Measurements from ENCODE around the gene PPP6R3.

PPP6R3 gene

DNA sequence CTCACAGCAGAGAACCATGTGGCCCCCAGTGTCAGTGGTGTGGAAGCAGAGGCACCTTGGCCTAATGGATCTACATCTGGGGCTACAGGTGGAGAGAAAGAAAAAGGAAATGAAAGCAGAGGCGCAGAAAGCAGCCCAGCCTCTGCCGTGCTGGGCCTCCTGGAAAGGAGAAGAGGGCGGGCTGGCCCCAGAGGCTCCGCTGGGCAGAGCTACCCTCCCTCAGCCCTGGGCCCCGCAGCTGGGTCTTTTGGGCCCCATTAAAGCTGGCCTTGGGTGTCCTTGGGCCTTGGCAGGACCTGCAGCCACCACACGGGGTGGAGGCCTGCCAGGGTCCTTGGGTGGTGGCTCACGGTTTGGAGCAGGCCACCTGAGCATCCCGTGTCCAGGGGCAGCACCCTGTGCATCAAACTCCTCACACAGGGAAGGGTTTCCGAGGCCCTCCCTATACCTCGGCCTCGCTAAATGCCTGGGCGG is 192.2 kb downstream of the PPP6R3 start:
- TF ChIP-seq CTCF (IDR thresholded peaks at IDR 0.05; ENCODE audit: borderline replicate concordance, control extremely low read depth, extremely low read depth, insufficient read depth, missing control alignments) = no peak
- DNase-seq (ENCODE audit: low spot score) = no peak
- in situ Hi-C loops (cut with MboI; ENCODE audit: low sequenced_read_pairs, unreplicated experiment) = no loop called here

DNA sequence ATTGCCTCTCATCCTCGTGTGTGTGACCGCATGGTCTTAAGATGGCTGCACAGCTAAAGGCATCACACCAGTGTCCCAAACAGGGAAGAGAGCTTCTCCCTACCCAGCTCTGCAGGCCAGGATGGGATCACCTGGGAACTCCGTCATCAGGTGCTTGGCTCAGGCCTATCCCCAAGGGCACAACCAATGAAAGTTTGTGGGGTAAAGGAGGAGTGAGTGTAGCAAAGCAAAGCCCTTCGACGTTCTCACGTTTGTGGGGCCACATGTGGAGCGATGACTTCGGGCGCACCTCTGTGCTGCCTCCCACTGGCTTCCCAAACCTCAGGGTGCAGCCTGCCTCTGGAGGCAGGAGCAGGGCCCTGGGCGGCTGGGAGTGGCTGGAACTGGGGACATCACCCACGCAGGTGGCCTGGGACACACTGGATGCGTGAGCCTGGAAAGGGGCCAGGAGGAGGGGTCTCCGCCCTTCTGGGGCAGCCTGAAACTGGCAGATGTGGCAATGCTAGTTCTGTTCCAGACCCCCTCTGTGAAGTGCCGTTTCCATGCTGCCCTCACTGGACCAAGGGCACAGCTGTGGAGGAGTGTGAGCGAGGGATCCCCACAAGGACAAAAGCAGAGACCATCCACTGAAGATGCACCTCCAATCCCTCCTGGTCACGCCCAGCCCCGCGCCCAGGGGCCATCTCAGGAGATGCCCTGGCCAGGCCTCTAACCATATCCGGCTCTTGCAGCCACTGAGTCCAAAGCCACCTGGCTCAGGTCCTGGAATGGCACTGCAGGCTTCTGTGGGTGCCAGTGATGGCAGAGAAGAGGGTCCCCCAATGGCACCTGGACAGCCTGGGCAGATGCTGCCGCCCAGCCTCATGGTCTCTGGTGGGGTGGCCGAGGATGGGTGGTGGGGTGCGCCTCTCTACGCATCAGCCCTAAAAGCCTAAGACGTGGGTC is 193.2 kb downstream of the PPP6R3 start:
- in situ Hi-C loops (cut with MboI; ENCODE audit: low sequenced_read_pairs, unreplicated experiment) = no loop called here
- no peak for DNase-seq (ENCODE audit: low spot score)
- TF ChIP-seq CTCF (IDR thresholded peaks at IDR 0.05; ENCODE audit: borderline replicate concordance, control extremely low read depth, extremely low read depth, insufficient read depth, missing control alignments) = no peak

DNA sequence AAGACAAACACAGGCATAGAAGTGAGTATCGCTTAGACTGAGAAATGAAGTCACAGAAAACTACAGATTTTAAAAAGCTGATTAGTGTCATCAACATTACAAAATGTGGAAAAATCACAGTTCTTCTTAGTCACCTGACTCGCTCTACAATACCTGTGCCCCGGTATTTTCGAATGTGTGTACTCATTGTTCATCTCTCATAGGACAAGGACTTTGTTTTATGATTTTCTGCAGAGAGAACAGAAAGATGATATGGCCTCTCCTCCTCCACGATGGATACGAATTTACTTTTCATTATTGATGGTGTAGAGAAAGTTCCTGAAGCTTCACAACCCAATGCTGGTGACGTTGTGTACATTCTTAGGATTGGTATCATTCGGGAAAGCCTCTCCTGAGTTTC is 194.4 kb downstream of the PPP6R3 start:
- no peak for TF ChIP-seq CTCF (IDR thresholded peaks at IDR 0.05; ENCODE audit: borderline replicate concordance, control extremely low read depth, extremely low read depth, insufficient read depth, missing control alignments)
- DNase-seq (ENCODE audit: low spot score) = no peak
- in situ Hi-C loops (cut with MboI; ENCODE audit: low sequenced_read_pairs, unreplicated experiment) = no loop called here

DNA sequence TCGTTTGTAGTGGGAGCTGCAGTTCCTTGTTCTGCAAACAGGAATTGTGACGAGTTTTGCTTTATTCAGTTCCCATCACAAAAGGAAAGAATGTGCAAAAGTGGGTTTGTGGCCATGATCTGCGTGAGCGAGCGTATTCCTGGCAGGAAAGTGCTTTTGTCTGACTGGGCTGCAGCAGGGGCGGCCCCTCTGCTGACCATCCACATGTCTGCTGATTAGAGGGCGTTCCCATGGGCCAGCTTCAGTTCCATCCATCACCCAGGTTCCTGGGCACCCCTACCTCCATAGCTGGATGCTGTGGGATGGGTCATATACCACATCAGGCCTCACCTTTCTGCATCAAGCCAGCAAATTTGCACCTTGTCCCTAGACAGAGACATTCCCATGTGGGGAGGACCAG is 194.9 kb downstream of the PPP6R3 start:
- DNase-seq (ENCODE audit: low spot score) = no peak
- TF ChIP-seq CTCF (IDR thresholded peaks at IDR 0.05; ENCODE audit: borderline replicate concordance, control extremely low read depth, extremely low read depth, insufficient read depth, missing control alignments) = no peak
- in situ Hi-C loops (cut with MboI; ENCODE audit: low sequenced_read_pairs, unreplicated experiment) = no loop called here

DNA sequence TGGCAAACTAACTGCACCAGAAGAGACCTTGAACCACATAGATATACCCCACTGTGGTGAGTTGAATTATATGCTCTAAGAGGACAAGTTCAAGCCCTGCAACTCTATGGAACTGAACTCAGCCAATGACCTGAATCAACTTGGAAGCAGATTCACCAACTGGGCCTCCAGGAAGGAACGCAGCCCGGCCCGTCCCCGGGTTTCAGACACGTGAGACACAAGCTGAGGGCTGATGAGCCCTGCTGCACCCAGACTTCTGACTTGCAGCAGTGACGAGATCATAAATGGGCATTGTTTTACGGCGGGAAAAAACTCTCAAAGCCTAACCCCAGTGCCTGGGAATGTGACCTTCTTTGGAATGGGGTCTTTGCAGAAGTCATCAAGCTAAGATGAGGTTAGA is 195.3 kb downstream of the PPP6R3 start:
- in situ Hi-C loops (cut with MboI; ENCODE audit: low sequenced_read_pairs, unreplicated experiment) = no loop called here
- DNase-seq (ENCODE audit: low spot score) = no peak
- no peak for TF ChIP-seq CTCF (IDR thresholded peaks at IDR 0.05; ENCODE audit: borderline replicate concordance, control extremely low read depth, extremely low read depth, insufficient read depth, missing control alignments)

GRCh38 chr11:68657021-68657780 is 196.6 kb downstream of the PPP6R3 start:
- TF ChIP-seq CTCF (IDR thresholded peaks at IDR 0.05; ENCODE audit: borderline replicate concordance, control extremely low read depth, extremely low read depth, insufficient read depth, missing control alignments) = no peak
- no peak for DNase-seq (ENCODE audit: low spot score)
- in situ Hi-C loops (cut with MboI; ENCODE audit: low sequenced_read_pairs, unreplicated experiment) = no loop called here
